ENCODE results near the gene PAM. TPM values are rescaled to one million over a fixed set of nuclear protein-coding genes. Genes with fewer than 3 reads are reported as not detected.
"Not testable (repeated sequence)": the region's sequence is repeated elsewhere in the genome, so short reads cannot be mapped to it uniquely, and the experiment has no call there.

The PAM gene
- total RNA-seq, 2 donors from 2014 or later: 76.8 to 171 TPM

- no peak overlapping the region for H3K4me3 ChIP-seq
- intact Hi-C loops (cut with DNase I): no loop called here
- no peaks in the 10 kb centered on the region for H3K4me1 ChIP-seq (replicated peaks)
- DNase-seq (ENCODE audit: low spot score): no peak
- H3K27ac ChIP-seq: no peak overlapping the region
- no peaks in the 10 kb centered on the region for H3K27me3 ChIP-seq (replicated peaks; ENCODE audit: insufficient read depth)
- TF ChIP-seq POLR2A (IDR thresholded peaks at IDR 0.05) (no peak), POLR2AphosphoS5 (IDR thresholded peaks at IDR 0.05) (no peak), CTCF (IDR thresholded peaks at IDR 0.05) (no peak)
- H3K36me3 ChIP-seq: no peaks in the 10 kb centered on the region
- no peaks in the 10 kb centered on the region for H3K9me3 ChIP-seq
Observed at GRCh38 chr5:102991802-102992201, 236.7 kb downstream of the PAM start.

GRCh38 chr5:102996011-102996575 lies 241.0 kb downstream of the PAM start:
- no peak for DNase-seq (ENCODE audit: low spot score)
- 59% methylated on average over 1 of the region's 1 CpG for WGBS
- TF ChIP-seq POLR2AphosphoS5 (IDR thresholded peaks at IDR 0.05) (no peak), CTCF (IDR thresholded peaks at IDR 0.05) (no peak), POLR2A (IDR thresholded peaks at IDR 0.05) (no peak)

DNA sequence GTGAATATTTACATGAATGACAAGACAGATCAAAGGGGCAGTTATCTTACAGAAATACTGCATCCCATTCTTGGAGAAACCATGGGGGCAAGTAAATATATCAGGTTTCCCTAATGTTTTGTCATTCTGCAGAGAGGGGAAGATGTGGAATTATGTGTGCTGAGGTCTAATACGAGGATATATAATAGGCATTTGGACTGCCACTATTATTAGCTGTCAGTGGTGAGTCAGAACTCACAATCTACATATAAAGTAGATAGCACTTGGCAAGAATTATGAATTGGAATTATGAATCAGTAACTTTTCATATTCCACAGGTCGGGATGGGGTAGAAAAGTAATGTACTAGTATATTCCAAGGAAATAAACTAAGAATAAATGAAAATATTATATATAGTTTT lies 243.1 kb downstream of the PAM start:
- TF ChIP-seq POLR2AphosphoS5 (IDR thresholded peaks at IDR 0.05) (no peak), POLR2A (IDR thresholded peaks at IDR 0.05) (no peak), CTCF (IDR thresholded peaks at IDR 0.05) (no peak)
- Histone ChIP-seq H3K27me3 (replicated peaks; ENCODE audit: insufficient read depth) (no peaks in the 10 kb centered on the region), H3K4me3 (no peak overlapping the region), H3K9me3 (no peaks in the 10 kb centered on the region), H3K27ac (no peak overlapping the region), H3K36me3 (no peaks in the 10 kb centered on the region), H3K4me1 (replicated peaks) (no peaks in the 10 kb centered on the region)
- DNase-seq (ENCODE audit: low spot score): no peak
- 67% methylated on average over 2 of the region's 2 CpGs for WGBS
- intact Hi-C loops (cut with DNase I): no loop called here

More at GRCh38 chr5:102996011-102996575, 241.0 kb downstream of the PAM start:
- no peaks in the 10 kb centered on the region for H3K4me1 ChIP-seq (replicated peaks)
- H3K27me3 ChIP-seq (replicated peaks; ENCODE audit: insufficient read depth): no peaks in the 10 kb centered on the region
- H3K9me3 ChIP-seq: no peaks in the 10 kb centered on the region
- H3K4me3 ChIP-seq: no peak overlapping the region
- intact Hi-C loops (cut with DNase I): no loop called here
- no peaks in the 10 kb centered on the region for H3K36me3 ChIP-seq
- no peak overlapping the region for H3K27ac ChIP-seq

- Histone ChIP-seq H3K36me3 (no peaks in the 10 kb centered on the region), H3K4me3 (no peak overlapping the region), H3K27ac (no peak overlapping the region), H3K4me1 (replicated peaks) (no peaks in the 10 kb centered on the region), H3K9me3 (no peaks in the 10 kb centered on the region), H3K27me3 (replicated peaks; ENCODE audit: insufficient read depth) (no peaks in the 10 kb centered on the region)
- intact Hi-C loops (cut with DNase I): no loop called here
- whole genome bisulfite sequencing: 98% methylated on average over 3 of the region's 3 CpGs
- TF ChIP-seq CTCF (IDR thresholded peaks at IDR 0.05) (no peak), POLR2A (IDR thresholded peaks at IDR 0.05) (no peak), POLR2AphosphoS5 (IDR thresholded peaks at IDR 0.05) (no peak)
- no peak for DNase-seq (ENCODE audit: low spot score)
Observed at GRCh38 chr5:102999191-102999590, 244.1 kb downstream of the PAM start.

DNA sequence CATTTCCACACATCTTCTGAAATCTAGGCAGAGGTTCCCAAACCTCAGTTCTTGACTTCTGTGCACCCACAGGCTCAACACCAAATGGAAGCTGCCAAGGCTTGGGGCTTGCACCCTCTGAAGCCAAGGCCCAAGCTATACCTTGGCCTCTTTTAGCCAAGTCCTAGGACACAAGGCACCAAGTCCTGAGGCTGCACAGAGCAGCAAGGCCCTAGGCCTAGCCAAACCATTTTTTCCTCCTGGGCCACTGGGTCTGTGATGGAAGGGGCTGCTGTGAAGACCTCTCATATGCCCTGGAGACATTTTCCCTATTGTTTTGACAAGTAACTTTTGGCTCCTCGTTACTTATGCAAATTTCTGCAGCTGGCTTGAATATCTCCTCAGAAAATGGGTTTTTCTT lies 244.5 kb downstream of the PAM start:
- DNase-seq (ENCODE audit: low spot score); H3K27ac ChIP-seq; H3K36me3 ChIP-seq; intact Hi-C loops (cut with DNase I); H3K4me1 ChIP-seq (replicated peaks); H3K9me3 ChIP-seq; H3K4me3 ChIP-seq; H3K27me3 ChIP-seq (replicated peaks; ENCODE audit: insufficient read depth): not testable (repeated sequence)
- 96% methylated on average over 1 of the region's 1 CpG for WGBS

All from prostate gland (tissue), 2 donors.